HG02970 (cell line): Measurements from ENCODE around the gene LFNG.
A peak's percentile ranks its signal among the peaks of the same experiment; 100 is the strongest.
"Not testable (repeated sequence)": the region's sequence is repeated elsewhere in the genome, so short reads cannot be mapped to it uniquely, and the experiment has no call there.

Source experiments
- ATAC-seq: cut with Tn5 transposase; IDR thresholded peaks from one replicate; pipeline ENCODE4 v1.9.1; 2021; ENCODE audit warnings: mild to moderate bottlenecking, moderate library complexity, moderate number of reproducible peaks; ENCODE audit not compliant: unreplicated experiment, low FRiP score

Gene LFNG

GRCh38 chr7:2541291-2542010, 21.9 kb downstream of the LFNG start:
- ATAC-seq = no peak

- ATAC-seq = no peak
These were observed 22.7 kb downstream of the LFNG start for GRCh38 chr7:2542011-2542915.

- ATAC-seq = no peak
These were observed 23.6 kb downstream of the LFNG start for GRCh38 chr7:2542916-2543871.

- no peak for ATAC-seq
These were observed 25.1 kb downstream of the LFNG start for GRCh38 chr7:2544541-2545188.

GRCh38 chr7:2545746-2546425, 26.3 kb downstream of the LFNG start:
- no peak for ATAC-seq

GRCh38 chr7:2546776-2547586, 27.4 kb downstream of the LFNG start:
- no peak for ATAC-seq

- no peak for ATAC-seq
These were observed 31.8 kb downstream of the LFNG start for GRCh38 chr7:2551418-2551817.

GRCh38 chr7:2553108-2553507, 33.5 kb downstream of the LFNG start:
- no peak for ATAC-seq

- ATAC-seq = no peak
These were observed 34.4 kb downstream of the LFNG start for GRCh38 chr7:2553831-2554581.

- no peak for ATAC-seq
These were observed 35.1 kb downstream of the LFNG start for GRCh38 chr7:2554661-2555111.

- peak; percentile 60 for ATAC-seq
These were observed 35.8 kb downstream of the LFNG start, which contains the start of gene BRAT1 for GRCh38 chr7:2555121-2556052. Gene BRAT1, minus strand, starts transcription at chr7:2555524. Its CDS starts 1,093 bp downstream, at chr7:2554431.

- peak; percentile 53 for ATAC-seq
These were observed 39.2 kb downstream of the LFNG start, which contains the start of gene IQCE for GRCh38 chr7:2558629-2559282. Gene IQCE, plus strand, starts transcription at chr7:2558979. Its CDS starts 203 bp downstream, at chr7:2559182.

GRCh38 chr7:2559283-2559950, 39.8 kb downstream of the LFNG start:
- ATAC-seq = peak; percentile 8

- not testable (repeated sequence) for ATAC-seq
These were observed 44.4 kb downstream of the LFNG start for GRCh38 chr7:2563955-2564354.

- no peak for ATAC-seq
These were observed 45.5 kb downstream of the LFNG start for GRCh38 chr7:2564970-2565540.
